Activated T-cell treated with anti-CD3 and anti-CD28 coated beads for 48 hours (primary cell): ENCODE data around the gene CERCAM.
"Not testable (repeated sequence)": the region's sequence is repeated elsewhere in the genome, so short reads cannot be mapped to it uniquely, and the experiment has no call there.

Experiments
- DNase-seq: peaks from one replicate; pipeline ENCODE4 v3.0.0-alpha.2; 2020; ENCODE audit warnings: low read depth

CERCAM gene

DNA sequence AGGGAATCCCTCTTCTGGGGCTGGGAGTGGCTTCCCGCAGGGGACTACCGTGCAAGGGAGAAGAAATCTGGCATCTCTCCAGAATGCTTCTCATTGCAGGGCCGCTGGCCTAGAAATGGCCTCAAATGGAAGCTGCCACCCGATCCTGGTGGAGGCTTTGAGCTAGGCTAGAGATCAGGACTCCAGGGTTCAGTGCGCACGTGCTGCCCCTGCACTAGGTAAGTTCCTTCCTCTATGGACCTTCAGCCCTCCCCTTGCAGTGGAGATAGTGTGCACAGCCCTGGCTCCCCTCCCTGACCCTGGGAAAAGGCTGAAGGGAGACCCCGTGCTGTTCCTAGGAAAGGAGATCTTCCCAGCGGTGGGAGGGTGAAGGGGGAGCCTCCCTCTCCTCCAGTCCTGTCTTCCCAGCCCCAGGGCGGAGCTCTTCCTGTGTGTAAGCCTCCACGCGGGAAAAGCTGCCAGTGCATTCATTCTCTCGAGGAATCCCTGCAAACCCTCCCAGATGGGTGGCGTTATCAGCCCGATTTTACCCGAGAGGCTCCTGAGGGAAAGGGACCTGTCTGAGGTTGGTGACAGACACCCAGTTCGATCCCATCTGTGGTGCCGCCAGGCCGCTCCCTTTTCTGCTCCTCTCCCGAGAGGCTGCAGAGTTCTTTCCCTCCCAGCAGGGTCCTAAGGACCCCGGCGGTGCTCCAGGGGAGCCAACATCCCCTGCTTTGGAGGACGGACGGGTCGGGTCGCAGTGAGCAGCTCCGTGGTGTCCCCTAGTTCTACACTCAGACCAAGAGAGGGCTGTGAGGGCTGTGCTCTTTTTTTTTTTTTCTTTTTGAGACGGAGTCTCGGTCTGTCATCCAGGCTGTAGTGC is 1.4 kb upstream of the CERCAM start:
- no peak for DNase-seq

- peak; percentile 68 for DNase-seq
Measured at GRCh38 chr9:128420060-128420650, 502 bp upstream of the CERCAM start.

- no peak for DNase-seq
Measured at GRCh38 chr9:128421482-128421996, 882 bp downstream of the CERCAM start.

- not testable (repeated sequence) for DNase-seq
Measured at GRCh38 chr9:128422022-128422782, 1.5 kb downstream of the CERCAM start.

DNA sequence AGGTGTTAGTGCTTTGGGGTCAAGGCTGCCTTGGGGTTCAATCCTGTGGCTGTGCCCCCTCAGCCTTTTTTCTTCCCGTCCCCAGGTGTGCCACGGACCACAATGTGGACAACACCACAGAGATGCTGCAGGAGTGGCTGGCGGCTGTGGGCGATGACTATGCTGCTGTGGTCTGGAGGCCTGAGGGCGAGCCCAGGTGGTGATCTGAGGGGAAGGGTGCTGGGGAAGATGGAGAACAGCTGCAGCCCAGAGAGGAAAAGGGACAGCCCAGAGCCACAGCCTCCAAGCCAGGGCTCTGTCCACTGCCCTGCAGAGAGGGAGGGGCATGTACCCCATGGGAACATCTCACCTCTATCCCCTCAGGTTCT is 2.1 kb downstream of the CERCAM start:
- no peak for DNase-seq

- DNase-seq: not testable (repeated sequence)
Measured at GRCh38 chr9:128423356-128423755, 2.7 kb downstream of the CERCAM start.

DNA sequence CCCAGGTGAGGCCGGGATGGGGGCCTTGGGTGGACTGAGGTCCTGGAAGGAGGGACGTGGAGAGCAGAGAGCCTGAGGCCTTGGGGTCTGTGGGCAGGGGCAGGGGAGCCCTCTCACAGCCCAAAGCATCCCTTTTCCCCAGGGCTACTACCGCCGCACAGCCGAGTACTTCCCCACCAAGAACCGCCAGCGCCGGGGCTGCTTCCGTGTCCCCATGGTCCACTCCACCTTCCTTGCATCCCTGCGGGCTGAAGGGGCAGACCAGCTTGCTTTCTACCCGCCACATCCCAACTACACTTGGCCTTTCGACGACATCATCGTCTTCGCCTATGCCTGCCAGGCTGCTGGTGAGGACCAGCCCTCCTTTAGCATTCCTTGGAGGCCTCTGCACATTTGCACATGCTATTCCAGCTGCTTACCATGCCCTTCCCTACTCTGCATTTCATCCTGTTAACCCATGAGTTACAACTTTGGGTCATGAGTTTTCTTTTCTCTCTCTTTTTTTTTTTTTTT is 3.7 kb downstream of the CERCAM start:
- DNase-seq: no peak

DNA sequence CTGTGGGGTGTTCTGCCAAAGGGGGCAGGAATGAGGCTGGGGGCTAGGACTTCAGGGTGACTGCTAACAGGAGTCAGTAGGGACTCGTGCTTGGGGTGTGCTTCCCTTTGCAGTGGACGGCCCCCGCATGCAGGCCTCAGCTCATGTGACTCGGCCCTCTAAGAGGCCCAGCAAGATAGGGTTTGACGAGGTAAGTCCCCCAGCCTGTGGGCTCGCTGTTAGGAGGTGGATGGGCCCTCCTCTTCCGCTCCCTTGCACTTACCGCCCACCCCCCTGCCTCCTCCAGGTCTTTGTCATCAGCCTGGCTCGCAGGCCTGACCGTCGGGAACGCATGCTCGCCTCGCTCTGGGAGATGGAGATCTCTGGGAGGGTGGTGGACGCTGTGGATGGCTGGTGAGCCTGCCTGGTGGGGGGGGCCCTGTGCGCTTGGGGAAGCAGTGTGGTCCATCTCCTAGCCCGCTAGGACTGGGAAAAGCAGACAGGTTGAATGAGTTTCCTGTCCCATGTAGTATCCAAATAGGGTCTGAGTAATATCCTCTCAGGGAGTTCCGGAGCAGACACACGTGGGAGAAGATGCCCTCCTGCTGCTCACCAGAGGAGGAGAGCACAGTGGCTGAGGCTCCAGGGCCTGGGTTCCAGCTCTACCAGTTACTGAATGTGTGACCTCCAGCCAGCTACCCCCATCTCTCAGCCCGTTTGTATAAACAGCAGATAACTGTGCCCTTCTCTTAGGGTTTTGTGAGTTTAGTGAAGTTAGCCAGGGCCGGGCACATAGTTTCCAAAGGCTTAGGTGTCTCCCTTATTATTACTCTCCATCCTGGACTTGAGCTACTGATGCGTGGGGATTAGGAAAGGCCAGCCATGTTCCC is 8.2 kb downstream of the CERCAM start:
- no peak for DNase-seq

- DNase-seq: no peak
Measured at GRCh38 chr9:128429513-128430086, 8.9 kb downstream of the CERCAM start.

DNA sequence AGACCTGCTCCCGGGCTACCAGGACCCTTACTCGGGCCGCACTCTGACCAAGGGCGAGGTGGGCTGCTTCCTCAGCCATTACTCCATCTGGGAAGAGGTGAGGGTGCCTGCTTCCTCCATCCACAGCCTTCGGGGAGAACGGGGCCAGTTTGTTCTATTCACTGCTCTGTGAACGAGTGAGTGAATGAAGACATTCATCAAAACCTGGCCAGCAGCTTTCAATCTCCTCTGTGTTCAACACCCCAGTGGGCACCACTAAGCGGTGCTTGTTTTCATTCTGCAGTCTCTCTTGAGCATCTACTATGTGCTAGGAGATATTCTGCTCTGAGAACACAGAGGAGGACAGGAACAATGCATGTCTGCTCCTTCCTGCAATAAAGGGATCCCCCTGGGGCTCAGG is 10.6 kb downstream of the CERCAM start:
- no peak for DNase-seq

DNA sequence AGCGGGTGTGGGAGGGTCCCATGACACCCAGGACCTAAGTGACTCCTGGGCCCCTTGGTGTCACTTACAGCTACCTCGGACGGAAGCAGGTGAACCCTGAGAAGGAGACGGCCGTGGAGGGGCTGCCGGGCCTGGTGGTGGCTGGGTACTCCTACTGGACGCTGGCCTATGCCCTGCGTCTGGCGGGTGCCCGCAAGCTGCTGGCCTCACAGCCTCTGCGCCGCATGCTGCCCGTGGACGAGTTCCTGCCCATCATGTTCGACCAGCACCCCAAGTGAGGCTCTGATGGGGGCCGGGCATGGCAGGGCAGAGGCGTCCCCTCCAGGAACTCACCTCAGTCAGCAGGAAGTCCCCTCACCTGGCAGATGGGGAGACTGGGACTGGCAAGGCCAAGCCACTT is 13.7 kb downstream of the CERCAM start:
- no peak for DNase-seq

- DNase-seq: no peak
Measured at GRCh38 chr9:128435611-128436010, 15.0 kb downstream of the CERCAM start.

DNA sequence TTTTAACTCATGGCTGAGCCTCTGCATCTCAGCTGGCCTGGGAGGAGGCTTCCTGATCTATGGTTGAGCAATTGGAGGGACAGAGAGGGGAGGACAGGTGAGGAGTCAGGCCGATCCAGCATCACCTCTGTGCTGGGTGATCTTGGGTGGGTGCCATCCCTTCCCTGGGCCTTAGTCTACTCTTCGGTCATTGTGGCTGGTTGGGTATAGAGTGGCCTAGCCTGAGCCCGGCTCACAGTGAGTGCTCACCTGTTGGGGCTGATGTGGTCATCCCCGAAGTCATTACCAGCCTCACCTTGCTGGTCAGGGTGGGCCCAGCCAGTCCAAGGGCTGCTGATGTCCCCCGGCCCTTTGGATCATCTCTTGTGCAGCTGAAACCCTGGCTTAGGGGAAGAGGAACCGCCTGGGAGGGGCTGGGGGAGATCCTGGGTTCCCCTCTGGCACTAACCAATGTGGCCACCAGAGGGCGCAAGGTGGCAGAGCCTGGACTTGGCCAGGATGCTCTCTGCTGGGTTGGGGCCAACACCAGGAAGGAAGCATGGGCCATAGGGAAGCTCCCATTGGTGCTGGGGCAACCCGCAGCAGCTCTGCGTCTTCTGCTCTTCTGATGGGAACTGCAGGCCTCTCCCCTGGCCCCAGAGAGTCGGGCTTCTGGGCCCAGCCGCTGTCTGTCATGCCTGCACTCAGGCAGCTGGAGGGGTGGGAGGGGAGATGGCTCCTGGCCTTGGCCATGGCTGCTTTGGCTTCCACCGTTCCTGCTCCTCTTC is 17.9 kb downstream of the CERCAM start:
- peak; percentile 75 for DNase-seq

DNA sequence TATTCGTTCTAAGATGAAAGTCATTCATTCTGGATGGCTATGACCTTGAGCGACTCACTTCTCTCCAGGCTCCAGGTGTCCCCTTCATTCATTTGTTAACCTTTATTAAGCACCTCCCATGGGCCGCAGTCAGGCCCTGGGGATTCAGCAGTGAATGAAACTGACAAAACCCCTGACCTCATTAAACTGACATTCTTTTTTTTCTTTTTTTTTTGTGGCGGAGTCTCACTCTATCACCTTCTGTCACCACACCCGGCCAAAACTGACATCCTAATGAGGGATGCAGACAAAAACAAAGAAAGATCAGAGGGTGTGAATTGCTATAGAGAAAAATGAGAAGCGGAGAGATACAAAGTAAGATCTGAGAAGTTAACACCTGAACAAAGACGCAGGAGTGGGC is 18.6 kb downstream of the CERCAM start:
- DNase-seq: no peak

DNA sequence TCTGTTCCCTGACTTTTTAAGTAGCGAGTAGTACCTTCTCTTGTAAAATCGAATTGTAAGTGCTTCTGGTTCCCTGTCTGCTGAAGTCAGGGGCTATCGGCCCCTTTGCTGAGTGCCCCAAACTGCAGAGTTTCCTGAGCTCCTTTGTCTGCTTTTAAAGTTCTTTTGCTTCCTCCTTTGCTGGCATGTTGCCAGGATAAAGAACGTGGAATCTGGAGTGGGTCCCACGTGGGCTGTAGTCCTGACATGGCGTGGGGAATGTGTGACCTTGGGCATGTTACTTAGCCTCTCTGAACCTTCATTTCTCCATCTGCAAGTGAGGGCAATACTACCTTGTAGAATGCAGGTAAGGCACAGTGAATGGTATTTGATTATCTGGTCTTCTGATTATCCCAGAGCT is 21.5 kb downstream of the CERCAM start:
- DNase-seq: no peak

DNA sequence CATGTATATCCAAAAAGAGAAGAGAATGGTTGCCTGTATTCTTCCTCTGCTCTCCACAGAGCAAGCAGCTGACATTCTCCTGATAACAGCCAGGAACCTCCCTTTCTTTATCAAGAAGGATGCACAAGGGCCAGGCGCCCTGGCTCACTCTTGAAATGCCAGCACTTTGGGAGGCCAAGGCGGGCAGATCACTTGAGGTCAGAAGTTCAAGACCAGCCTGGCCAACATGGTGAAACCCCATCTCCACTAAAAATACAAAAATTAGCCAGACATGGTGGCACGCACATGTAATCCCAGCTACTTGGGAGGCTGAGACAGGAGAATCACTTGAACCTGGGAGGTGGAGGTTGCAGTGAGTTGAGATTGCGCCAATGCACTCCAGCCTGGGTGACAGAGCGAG is 25.8 kb downstream of the CERCAM start:
- DNase-seq: not testable (repeated sequence)

DNA sequence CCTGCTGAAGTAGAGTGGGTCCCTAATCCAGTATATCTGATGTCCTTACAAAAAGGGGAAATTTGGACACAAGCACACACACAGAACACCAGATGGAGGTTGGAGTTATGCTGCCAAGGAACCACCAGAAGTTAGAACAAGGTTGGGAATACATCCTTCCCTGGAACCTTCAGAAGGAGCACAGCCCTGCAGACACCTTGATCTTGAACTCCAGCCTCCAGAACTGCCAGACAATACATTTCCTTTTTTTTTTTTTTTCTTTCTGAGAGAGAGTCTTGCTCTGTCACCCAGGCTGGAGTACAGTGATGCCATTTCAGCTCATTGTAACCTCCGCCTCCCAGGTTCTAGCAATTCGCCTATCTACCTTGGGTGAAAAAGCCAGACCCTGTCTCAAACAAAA is 28.1 kb downstream of the CERCAM start:
- DNase-seq: no peak

- no peak for DNase-seq
Measured at GRCh38 chr9:128454991-128455390, 34.3 kb downstream of the CERCAM start.

DNA sequence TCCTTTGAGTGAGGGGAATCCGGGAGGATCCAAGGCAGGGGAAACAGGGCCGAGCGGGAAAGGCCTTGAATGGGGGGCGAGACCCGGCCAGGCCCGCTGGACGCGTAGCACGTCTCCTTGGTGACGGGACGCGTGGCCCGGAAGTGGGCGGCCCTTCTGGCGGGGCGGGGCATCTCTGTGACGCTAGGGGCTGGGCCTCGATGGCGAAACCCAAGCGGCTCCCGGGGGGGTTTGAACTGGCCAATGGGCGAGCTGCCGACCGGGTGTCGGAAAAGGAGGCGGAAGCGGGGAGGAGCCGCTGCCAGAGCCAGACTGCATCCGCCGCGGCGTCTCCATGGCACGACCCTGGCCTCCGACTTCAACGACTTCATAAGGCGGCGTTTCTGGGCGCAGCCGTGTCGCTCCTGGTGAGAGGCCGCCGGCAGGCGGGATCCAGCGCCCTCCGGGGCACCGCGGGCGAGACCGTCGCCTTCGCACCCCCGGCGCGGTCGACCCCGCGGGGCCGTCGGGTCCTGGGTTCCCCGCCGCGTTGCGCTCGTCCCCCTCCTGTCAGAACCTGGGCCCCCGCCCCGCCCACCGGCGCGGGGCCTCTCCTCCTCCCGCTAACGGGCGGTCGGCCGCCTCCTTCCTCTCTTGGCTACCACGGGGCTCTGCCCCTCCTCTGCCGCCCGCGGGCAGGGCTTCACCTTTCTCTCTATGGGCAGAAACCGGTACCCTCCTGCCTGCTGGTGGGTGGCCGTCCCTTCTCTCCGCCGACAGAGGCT is 35.4 kb downstream of the CERCAM start, which contains the start of gene ODF2:
ODF2 (plus strand) TSS at position 158 of the 764 bp plus-strand sequence; CDS start at position 244, 86 bp downstream.
- peak; percentile 98 for DNase-seq
